GM21360 (cell line): ENCODE measurements around the gene KHDC4.

ENCODE experiments used
- ATAC-seq: cut with Tn5 transposase; IDR thresholded peaks from one replicate; pipeline ENCODE4 v1.9.1; 2021; ENCODE audit warnings: mild to moderate bottlenecking, moderate library complexity; ENCODE audit not compliant: unreplicated experiment

Gene KHDC4

GRCh38 chr1:155970531-155971167 is 36.4 kb upstream of the KHDC4 start:
- ATAC-seq, result peak; percentile 70

- no peak for ATAC-seq
These were observed 35.2 kb upstream of the KHDC4 start for GRCh38 chr1:155969377-155969791.

- no peak for ATAC-seq
These were observed 34.5 kb upstream of the KHDC4 start for GRCh38 chr1:155968670-155969069.

GRCh38 chr1:155968051-155968400 is 33.8 kb upstream of the KHDC4 start:
- no peak for ATAC-seq

- ATAC-seq, result no peak
These were observed 33.3 kb upstream of the KHDC4 start for GRCh38 chr1:155967341-155968050.

- no peak for ATAC-seq
These were observed 32.5 kb upstream of the KHDC4 start for GRCh38 chr1:155966750-155967149.

GRCh38 chr1:155966135-155966534 is 31.9 kb upstream of the KHDC4 start:
- ATAC-seq, result no peak

- ATAC-seq, result no peak
These were observed 30.0 kb upstream of the KHDC4 start for GRCh38 chr1:155964193-155964592.

GRCh38 chr1:155962599-155963211 is 28.5 kb upstream of the KHDC4 start:
- no peak for ATAC-seq

- no peak for ATAC-seq
These were observed 27.7 kb upstream of the KHDC4 start for GRCh38 chr1:155961937-155962336.

GRCh38 chr1:155960081-155960745 is 26.0 kb upstream of the KHDC4 start:
- no peak for ATAC-seq

GRCh38 chr1:155957411-155957915 is 23.2 kb upstream of the KHDC4 start:
- no peak for ATAC-seq

GRCh38 chr1:155954645-155955044 is 20.4 kb upstream of the KHDC4 start:
- no peak for ATAC-seq

- ATAC-seq, result no peak
These were observed 18.3 kb upstream of the KHDC4 start for GRCh38 chr1:155952505-155952890.

- ATAC-seq, result no peak
These were observed 17.7 kb upstream of the KHDC4 start for GRCh38 chr1:155951753-155952504.

- ATAC-seq, result no peak
These were observed 16.6 kb upstream of the KHDC4 start for GRCh38 chr1:155950829-155951228.

- ATAC-seq, result no peak
These were observed 13.5 kb upstream of the KHDC4 start for GRCh38 chr1:155947741-155948140.

GRCh38 chr1:155947292-155947691 is 13.1 kb upstream of the KHDC4 start:
- no peak for ATAC-seq

- no peak for ATAC-seq
These were observed 12.5 kb upstream of the KHDC4 start for GRCh38 chr1:155946633-155947219.

GRCh38 chr1:155944444-155944799 is 10.2 kb upstream of the KHDC4 start:
- ATAC-seq, result no peak
